ENCODE results near the gene ZNF791.
A peak's percentile ranks its signal among the peaks of the same experiment; 100 is the strongest.
"Not testable (repeated sequence)": the region's sequence is repeated elsewhere in the genome, so short reads cannot be mapped to it uniquely, and the experiment has no call there.

Gene ZNF791

GRCh38 chr19:12610540-12611360, at the start of gene ZNF791, which contains the start of gene ZNF490:
Gene ZNF791, plus strand, starts transcription at chr19:12610920. Its CDS starts 160 bp downstream, at chr19:12611080.
Gene ZNF490, minus strand, starts transcription at chr19:12610813. Its CDS starts 133 bp downstream, at chr19:12610680.
- DNase-seq (ENCODE audit: low read depth): peak; percentile 87

DNA sequence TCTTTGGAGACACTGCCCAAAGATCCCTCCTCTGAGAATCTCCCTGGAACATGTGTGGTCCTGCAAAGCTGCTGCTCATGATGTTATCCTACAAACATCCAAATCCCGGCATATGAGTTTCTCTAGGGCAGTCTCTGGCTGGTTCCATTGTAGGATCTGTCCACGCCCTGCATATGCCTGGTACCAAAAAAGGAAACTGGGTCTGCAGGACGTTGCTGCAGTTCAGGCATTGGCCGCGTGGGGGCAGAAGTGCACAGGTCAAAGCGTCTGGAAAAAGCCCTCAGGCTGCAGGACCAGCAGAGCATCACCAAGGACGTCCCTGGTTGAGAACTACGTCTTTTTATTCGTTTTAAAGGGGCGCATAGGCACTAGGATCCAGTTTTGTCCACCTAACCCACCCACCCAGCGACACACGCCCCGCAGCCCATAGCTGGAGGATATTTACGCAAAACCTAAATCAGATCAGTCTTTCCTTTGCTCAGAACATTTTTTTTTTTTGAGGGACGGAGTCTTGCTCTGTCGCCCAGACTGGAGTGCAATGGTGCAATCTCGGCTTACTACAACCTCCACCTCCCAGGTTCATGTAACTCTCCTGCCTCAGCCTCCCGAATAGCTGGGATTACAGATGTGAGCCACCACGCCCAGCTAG, 46.6 kb upstream of the ZNF791 start:
- DNase-seq (ENCODE audit: low read depth): peak; percentile 38

DNA sequence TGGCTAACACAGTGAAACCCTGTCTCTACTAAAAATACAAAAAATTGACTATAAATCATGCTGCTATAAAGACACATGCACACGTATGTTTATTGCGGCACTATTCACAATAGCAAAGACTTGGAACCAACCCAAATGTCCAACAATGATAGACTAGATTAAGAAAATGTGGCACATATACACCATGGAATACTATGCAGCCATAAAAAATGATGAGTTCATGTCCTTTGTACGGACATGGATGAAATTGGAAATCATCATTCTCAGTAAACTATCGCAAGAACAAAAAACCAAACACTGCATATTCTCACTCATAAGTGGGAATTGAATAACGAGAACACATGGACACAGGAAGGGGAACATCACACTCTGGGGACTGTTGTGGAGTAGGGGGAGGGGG, 44.3 kb upstream of the ZNF791 start:
- not testable (repeated sequence) for DNase-seq (ENCODE audit: low read depth)

DNA sequence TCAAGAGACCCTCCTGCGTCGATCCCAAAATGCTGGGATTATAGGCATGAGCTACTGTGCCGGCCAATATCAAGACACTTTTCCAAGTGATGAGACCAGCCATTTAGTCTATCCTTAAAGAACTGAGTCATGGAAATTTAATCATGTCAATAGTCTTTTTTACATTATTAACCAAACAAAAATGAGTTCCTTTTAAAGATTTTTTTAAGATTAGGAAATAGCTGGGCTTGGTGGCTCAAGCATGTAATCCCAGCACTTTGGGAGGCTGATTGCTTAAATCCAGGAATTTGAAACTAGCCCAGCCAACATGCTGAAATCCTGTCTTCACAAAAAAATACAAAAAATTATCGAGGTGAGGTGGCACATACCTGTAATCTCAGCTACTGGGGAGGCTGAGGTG, 42.8 kb upstream of the ZNF791 start:
- no peak for DNase-seq (ENCODE audit: low read depth)

- DNase-seq (ENCODE audit: low read depth): no peak
Measured at GRCh38 chr19:12574036-12574435, 36.7 kb upstream of the ZNF791 start.

- no peak for DNase-seq (ENCODE audit: low read depth)
Measured at GRCh38 chr19:12578641-12579040, 32.1 kb upstream of the ZNF791 start.

- DNase-seq (ENCODE audit: low read depth): peak; percentile 46
Measured at GRCh38 chr19:12580180-12580694, 30.5 kb upstream of the ZNF791 start.

- DNase-seq (ENCODE audit: low read depth): no peak
Measured at GRCh38 chr19:12581100-12581499, 29.6 kb upstream of the ZNF791 start.

DNA sequence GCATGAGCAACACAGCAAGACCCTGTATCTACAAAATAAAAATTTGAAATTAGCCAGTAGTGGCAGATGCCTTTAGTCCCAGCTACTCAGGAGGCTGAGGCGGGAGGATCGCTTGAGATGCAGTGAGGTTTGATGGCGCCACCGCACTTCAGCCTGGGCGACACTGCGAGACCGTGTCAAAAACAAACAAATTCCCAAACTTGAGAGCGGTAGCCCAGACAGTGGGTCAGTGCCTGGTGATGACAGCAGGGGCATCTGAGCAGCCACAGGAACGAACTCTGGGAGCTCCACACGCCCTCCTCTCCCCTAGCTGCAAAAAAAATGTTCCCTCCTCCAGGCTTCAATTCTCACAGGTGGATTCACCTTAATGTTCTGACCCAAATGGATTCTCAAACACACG, 14.2 kb upstream of the ZNF791 start:
- no peak for DNase-seq (ENCODE audit: low read depth)

DNA sequence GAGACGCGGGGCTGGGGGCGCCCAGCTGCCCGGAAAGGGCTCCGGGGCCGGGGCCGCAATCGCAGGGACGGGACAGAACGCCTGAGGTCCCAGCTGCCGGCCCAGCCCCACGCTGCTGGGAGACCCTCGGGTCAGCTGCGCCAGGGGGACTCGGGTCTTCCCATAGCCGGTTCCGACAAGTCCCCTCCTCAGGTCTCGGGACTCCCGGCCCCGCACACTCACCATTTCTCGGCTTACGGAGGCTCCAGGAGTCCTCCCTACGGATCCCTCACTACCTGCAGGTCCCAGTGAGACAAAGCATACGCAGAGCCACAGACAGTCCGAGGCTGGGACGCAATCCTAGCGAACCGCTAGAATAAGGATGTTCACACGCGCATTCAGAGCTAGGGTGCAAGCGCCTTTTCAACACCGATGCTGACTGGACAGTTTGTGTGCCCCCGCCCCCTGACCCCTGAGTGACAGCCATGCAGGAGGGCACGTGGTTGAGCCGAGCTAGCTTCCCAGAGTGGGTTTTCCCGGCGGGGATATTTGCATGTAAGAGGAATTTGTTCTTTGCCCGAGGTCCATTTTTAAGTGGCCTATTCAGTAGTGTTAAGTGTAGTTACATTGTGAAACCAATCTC, 13.7 kb upstream of the ZNF791 start:
- no peak for DNase-seq (ENCODE audit: low read depth)

DNA sequence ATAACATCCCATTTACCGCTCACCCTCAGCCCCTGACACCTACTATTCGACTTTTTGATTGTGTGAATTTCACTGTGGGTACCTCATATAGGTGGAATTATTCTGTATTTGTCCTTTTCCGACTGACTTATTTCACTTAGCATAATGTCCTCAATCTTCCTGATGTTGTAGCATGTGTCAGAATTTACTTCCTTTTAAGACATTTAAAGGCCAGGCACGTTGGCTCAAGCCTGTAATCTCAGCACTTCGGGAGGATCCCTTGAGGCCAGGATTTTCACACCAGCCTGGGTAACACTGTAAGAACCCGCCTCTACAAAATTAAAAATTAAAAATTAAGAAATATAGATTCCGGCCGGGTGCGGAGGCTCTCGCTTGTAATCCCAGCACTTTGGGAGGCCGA, 13.1 kb upstream of the ZNF791 start:
- DNase-seq (ENCODE audit: low read depth): no peak

DNA sequence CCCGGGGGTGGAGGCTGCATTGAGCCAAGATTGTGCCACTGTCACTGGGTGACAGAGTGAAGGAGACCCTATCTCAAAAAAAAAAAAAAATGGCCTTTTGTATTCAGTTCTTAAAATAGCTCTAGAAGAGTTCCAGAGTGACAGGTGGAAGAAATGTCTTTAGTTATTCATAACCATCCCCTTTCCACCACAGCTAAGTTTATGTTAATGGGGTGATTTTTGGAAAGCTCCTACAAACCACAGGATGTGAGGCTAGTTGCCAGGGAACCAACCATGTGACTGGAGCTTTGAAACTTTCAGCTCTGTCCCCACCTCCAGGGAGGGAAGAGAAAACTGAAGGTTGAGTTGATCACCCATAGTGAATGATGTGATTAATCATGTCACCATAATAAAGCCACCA, 7.0 kb upstream of the ZNF791 start:
- no peak for DNase-seq (ENCODE audit: low read depth)

GRCh38 chr19:12606796-12607195, 3.9 kb upstream of the ZNF791 start:
- no peak for DNase-seq (ENCODE audit: low read depth)

- DNase-seq (ENCODE audit: low read depth): no peak
Measured at GRCh38 chr19:12607631-12608030, 3.1 kb upstream of the ZNF791 start.

DNA sequence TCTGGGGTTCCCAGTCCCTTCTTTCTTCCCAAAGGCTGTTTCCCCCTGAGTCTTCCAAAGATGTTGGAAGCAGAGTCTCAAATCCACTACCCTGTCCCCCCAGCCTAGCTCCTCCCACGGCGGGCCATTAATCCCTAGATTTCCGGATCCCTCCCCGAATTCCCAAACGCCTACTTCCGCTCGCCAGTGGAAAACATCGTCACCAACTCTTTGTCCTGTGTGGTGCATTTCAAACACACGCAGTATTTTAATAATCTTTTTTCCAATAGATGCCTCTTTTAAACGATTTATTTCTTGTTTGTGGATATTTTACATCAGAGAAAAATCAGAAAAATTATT, 610 bp downstream of the ZNF791 start:
- DNase-seq (ENCODE audit: low read depth): peak; percentile 36

DNA sequence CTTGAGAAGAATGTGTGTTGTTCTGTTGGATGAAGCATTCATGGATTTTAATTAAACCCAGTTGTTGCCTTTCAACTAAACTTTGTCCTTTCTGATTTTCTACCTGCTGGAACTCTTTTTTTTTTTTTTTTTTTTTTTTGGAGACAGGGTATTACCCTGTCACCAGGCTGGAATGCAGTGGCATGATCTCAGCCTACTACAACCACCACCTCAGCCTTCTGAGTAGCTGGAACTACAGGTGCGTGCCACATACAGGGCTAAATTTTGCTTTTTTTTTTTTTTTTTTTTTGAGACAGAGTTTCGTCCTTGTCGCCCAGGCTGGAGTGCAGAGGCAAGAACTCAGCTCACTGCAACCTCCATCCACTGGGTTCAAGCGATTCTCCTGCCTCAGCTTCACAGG, 6.9 kb downstream of the ZNF791 start:
- no peak for DNase-seq (ENCODE audit: low read depth)

DNA sequence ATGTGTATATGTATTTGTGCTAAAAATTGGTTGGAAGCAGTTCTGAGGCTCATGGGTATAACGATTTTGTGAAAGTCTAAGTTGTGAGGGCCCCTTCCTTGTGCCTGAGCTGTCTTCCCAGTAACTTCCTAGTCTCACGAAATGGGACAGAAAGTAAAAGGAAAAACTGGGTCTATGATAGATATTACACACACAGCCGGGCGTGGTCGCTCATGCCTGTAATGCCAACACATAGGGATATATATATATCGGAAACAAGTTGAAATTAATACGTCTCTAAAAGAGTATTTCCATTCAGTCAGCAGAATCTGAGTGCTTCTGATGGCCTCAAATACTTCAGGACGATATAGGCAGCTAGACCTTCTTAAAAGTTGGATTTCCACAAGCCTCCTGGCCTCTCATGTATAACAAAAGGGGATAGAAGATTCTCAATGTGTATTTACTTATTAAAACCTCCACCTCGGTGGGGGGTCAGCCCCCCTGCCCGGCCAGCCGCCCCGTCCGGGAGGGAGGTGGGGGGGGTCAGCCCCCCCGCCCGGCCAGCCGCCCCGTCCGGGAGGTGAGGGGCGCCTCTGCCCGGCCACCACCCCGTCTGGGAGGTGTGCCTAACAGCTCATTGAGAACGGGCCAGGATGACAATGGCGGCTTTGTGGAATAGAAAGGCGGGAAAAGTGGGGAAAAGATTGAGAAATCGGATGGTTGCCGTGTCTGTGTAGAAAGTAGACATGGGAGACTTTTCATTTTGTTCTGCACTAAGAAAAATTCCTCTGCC, 10.7 kb downstream of the ZNF791 start:
- not testable (repeated sequence) for DNase-seq (ENCODE audit: low read depth)

DNA sequence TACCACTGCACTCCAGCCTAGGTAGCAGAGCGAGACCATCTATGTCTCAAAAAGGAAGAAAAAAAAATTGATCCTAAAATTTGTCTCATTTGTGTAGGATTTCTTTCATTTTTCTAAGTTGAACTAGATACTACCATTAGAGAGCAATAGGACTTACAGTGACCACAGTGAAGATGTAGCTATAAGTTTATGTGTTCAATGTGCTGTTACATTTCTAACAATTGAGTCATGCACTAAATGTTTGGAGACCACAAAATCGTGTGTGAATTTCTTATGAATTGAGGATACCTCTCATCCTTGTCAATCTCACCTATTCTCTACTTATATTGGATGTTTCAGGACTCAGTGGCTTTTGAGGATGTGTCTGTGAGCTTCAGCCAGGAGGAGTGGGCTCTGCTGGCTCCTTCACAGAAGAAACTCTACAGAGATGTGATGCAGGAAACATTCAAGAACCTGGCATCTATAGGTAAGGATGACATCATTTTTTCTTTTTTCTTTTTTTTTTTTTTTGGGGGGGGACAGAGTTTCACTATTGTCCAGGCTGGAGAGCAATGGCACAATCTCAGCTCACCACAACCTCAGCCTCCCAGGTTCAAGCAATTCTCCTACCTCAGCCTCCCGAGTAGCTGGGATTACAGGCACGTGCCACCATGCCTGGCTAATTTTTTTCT, 12.8 kb downstream of the ZNF791 start:
- no peak for DNase-seq (ENCODE audit: low read depth)

GRCh38 chr19:12626958-12627357, 16.2 kb downstream of the ZNF791 start:
- no peak for DNase-seq (ENCODE audit: low read depth)

DNA sequence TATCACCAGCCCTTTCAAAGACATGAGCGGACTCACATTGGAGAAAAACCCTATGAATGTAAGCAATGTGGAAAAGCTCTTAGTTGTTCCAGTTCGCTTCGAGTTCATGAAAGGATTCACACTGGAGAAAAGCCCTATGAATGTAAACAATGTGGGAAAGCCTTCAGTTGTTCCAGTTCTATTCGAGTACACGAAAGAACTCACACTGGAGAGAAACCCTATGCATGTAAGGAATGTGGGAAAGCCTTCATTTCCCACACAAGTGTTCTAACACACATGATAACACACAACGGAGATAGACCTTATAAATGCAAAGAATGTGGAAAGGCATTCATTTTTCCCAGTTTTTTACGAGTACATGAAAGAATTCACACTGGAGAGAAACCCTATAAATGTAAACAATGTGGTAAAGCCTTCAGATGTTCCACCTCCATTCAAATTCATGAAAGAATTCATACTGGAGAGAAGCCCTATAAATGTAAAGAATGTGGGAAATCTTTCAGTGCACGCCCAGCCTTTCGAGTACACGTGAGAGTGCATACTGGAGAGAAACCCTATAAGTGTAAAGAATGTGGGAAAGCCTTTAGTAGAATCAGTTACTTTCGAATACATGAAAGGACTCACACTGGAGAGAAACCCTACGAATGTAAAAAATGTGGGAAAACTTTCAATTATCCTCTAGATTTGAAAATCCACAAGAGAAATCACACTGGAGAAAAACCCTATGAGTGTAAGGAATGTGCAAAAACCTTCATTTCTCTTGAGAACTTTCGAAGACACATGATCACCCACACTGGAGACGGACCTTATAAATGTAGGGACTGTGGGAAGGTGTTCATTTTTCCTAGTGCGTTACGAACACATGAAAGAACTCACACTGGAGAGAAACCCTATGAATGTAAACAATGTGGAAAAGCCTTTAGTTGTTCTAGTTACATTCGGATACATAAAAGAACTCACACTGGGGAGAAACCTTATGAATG, 17.6 kb downstream of the ZNF791 start:
- no peak for DNase-seq (ENCODE audit: low read depth)

All from HS-5 (cell line).